HG03457 (cell line): ENCODE measurements around the gene ANAPC16.
"Not testable (repeated sequence)": the region's sequence is repeated elsewhere in the genome, so short reads cannot be mapped to it uniquely, and the experiment has no call there.

Experiments
- ATAC-seq: cut with Tn5 transposase; IDR thresholded peaks from one replicate; pipeline ENCODE4 v1.9.1; 2021; ENCODE audit warnings: moderate number of reproducible peaks; ENCODE audit not compliant: unreplicated experiment

ANAPC16 gene

DNA sequence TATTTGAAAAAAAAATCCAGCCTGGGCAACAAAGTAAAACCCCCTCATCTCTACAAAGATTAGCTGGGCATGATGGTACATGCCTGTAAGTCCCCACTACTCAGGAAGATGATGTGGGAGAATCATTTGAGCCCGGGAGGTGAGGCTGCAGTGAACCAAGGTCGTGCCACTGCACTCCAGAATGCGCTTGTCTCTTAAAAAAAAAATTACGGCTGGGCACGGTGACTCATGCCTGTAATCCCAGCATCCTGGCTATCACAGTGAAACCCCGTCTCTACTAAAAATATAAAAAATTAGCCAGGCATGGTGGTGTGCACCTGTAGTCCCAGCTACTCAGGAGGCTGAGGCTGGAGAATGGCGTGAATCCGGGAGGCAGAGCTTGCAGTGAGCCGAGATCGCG is 4.4 kb upstream of the ANAPC16 start:
- ATAC-seq, result not testable (repeated sequence)

DNA sequence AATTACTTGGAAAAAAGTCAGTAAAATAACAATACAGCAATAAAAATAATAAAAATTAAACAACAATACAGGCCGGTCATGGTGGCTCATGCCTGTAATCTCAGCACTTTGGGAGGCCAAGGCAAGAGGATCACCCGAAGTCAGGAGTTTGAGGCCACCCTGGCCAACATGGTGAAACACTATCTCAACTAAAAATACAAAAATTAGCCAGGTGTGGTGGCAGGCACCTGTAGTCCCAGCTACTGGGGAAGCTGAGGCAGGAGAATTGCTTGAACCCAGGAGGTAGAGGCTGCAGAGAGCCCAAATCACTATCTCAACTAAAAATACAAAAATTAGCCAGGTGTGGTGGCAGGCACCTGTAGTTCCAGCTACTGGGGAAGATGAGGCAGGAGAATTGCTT is 4.0 kb upstream of the ANAPC16 start:
- not testable (repeated sequence) for ATAC-seq

- ATAC-seq, result no peak
These were observed 2.5 kb downstream of the ANAPC16 start for GRCh38 chr10:72218325-72218724.

- ATAC-seq, result no peak
These were observed 2.9 kb downstream of the ANAPC16 start for GRCh38 chr10:72218726-72219125.

GRCh38 chr10:72219235-72219814 is 3.5 kb downstream of the ANAPC16 start:
- ATAC-seq, result no peak

DNA sequence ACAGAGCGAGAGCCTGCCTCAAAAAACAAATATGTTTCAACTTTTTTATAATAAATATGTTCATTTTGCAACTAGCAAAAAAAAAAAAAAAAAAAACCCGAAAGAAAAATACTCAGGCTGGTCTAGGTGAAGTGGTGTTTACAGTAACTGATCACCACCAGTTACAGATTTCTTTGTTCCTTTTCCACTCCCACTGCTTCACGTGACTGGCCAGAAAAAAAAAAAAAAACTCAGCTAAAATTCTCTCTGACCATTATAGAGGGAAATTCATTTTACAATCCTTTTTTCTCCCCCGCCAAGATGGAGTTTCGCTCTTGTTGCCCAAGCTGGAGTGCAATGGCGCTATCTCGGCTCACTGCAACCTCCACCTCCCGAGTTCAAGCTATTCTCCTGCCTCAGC is 4.8 kb downstream of the ANAPC16 start:
- ATAC-seq, result no peak

- ATAC-seq, result no peak
These were observed 5.5 kb downstream of the ANAPC16 start for GRCh38 chr10:72221278-72221677.

- ATAC-seq, result no peak
These were observed 7.9 kb downstream of the ANAPC16 start for GRCh38 chr10:72223743-72224101.

GRCh38 chr10:72224191-72224590 is 8.4 kb downstream of the ANAPC16 start:
- not testable (repeated sequence) for ATAC-seq

DNA sequence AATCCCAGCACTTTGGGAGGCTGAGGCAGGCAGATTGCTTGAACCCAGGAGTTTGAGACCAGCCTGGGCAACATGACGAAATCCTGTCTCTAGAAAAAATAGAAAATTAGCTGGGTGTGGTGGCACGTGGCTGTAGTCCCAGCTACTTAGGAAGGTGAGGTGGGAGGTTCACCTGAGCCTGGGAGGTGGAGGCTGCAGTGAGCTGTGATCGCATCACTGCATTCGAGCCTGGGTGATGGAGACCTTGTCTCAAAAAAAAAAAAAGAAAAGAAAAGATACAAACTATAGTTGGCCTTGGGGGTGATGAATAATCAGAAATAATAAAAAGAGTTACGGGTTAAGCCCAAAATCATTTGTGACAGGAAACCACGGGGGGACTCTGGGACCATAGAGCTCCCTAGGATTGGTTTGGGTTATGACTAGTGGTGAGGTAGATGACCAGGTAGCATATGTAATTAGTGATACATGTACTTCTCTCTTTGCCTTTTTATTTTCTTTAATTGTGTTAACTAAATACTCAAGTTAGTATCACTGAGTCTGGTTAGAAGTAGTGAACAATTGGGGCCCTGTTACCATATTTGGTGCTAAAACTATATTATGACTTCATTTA is 10.7 kb downstream of the ANAPC16 start:
- ATAC-seq, result no peak

- ATAC-seq, result no peak
These were observed 12.0 kb downstream of the ANAPC16 start for GRCh38 chr10:72227826-72228225.

- ATAC-seq, result no peak
These were observed 12.5 kb downstream of the ANAPC16 start for GRCh38 chr10:72228318-72228751.

GRCh38 chr10:72229261-72230251 is 13.7 kb downstream of the ANAPC16 start:
- ATAC-seq, result no peak

GRCh38 chr10:72233621-72234020 is 17.8 kb downstream of the ANAPC16 start:
- no peak for ATAC-seq

- no peak for ATAC-seq
These were observed 18.8 kb downstream of the ANAPC16 start for GRCh38 chr10:72234560-72235095.

- ATAC-seq, result no peak
These were observed 19.9 kb downstream of the ANAPC16 start for GRCh38 chr10:72235544-72236279.

GRCh38 chr10:72238392-72239175 is 22.8 kb downstream of the ANAPC16 start:
- no peak for ATAC-seq

DNA sequence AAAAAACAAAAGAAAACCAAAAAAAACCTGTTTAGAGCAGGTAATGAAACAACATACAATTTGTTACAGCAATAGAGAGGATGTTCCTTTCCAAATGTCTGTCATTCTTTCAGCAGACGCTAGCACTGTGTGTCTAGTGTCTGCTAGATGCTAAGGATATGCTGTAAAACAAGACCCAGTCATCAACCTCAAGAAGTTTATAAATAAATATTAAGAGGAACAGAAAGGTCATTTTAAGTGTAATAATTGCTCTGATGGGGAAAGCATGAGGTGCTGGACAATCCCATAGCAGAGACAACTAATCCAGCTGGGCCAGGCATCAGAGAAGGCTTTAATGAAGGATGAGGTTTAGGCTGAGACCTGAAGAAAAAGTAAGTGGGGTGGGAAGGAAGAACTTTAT is 23.6 kb downstream of the ANAPC16 start:
- no peak for ATAC-seq

DNA sequence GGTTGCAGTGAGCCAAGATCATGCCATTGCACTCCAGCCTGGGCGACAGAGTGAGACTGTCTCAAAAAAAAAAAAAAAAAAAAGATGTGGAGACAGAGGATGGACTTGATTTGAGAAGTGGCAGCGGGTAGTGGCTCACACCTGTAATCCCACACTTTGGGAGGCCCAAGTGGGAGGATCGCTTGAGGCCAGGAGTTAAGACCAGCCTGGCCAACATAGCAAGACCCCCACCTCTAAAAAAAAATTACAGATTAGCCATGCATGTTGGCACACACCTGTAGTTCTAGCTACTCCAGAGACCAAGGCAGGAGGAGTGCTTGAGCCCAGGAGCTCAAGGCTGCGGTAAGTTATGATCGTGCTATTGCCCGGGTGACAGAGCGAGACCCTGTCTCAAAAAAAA is 24.6 kb downstream of the ANAPC16 start:
- no peak for ATAC-seq

GRCh38 chr10:72241691-72242252 is 26.0 kb downstream of the ANAPC16 start:
- ATAC-seq, result no peak
